K562 (cell line): ENCODE measurements around the gene KLK3. TPM values are rescaled to one million over a fixed set of nuclear protein-coding genes. Genes with fewer than 3 reads are reported as not detected.

Source experiments
- ATAC-seq: fragments of 200-7000 bp; cut with Tn5 transposase; 3 replicates; pipeline ENCODE4 v1.9.1; 2020; ENCODE audit warnings: moderate library complexity
- BruUV-seq: library from RNA; stranded (reverse); fragments of 400-500 nt; replicated peaks from 2 replicates; lab custom pipeline; 2021; lab: Mats Ljungman, UMichigan
- CTCF ChIA-PET: fragments of 300-600 bp; formaldehyde crosslinking; extraction: SDS; loops from one replicate; lab custom pipeline; 2021; ENCODE audit warnings: low intra/inter-chr PET ratio; lab: Yijun Ruan, JAX
- POLR2A ChIA-PET: fragments of 300-600, 350-650 bp; sonication (Branson Sonifier 250); formaldehyde crosslinking; extraction: SDS; loops from one replicate; lab custom pipeline; 2021; ENCODE audit warnings: antibody characterized with exemption, inconsistent platforms; lab: Yijun Ruan, JAX
- DNase-seq, 4 experiments: peaks; one replicate each; pipeline versions ENCODE4 v3.0.0 to v3.0.0-alpha.2; 2011 to 2018; ENCODE audit warnings: low spot score in 3 of 4, mixed read lengths in 3 of 4; ENCODE audit errors: extremely low read depth in 1 of 4
- FAIRE-seq: peaks from 2 replicates; lab custom pipeline; 2011; peaks lifted over from hg19 to GRCh38; lab: Jason Lieb, UNC
- H2AFZ ChIP-seq: 2 replicates; pipeline ENCODE4 v1.6.0; 2011; ENCODE audit warnings: low read depth, low read length, control low read depth, inconsistent platforms
- H3K27ac ChIP-seq: fragments of 200-600 bp; 3 replicates; pipeline ENCODE4 v1.8.0; 2011; ENCODE audit warnings: low read depth, mild to moderate bottlenecking, control low read depth, inconsistent platforms, low read length, moderate library complexity, mixed read lengths; ENCODE audit errors: extremely low read depth
- H3K27me3 ChIP-seq, 2 experiments: fragments of 300-600 bp in 1 of 2; 2 replicates in 1 of 2; 3 replicates in 1 of 2; pipeline versions ENCODE4 v1.6.0 to v1.8.0; 2011; ENCODE audit warnings: inconsistent platforms in 2 of 2, low read length in 2 of 2, mild to moderate bottlenecking in 1 of 2, mixed read lengths in 1 of 2, moderate library complexity in 1 of 2; ENCODE audit not compliant: control insufficient read depth in 2 of 2, insufficient read depth in 2 of 2
- H3K36me3 ChIP-seq: fragments of 300-600 bp; 3 replicates; pipeline ENCODE4 v1.8.0; 2011; ENCODE audit warnings: mild to moderate bottlenecking, low read length, inconsistent platforms; ENCODE audit not compliant: control insufficient read depth, insufficient read depth
- H3K4me1 ChIP-seq, 2 experiments: fragments of 200-600 bp in 1 of 2; replicated peaks in 1 of 2; 2 replicates in 1 of 2; 3 replicates in 1 of 2; pipeline versions ENCODE4 v1.5.1 to v1.8.0; 2011; ENCODE audit warnings: inconsistent platforms in 2 of 2, low read length in 2 of 2, mild to moderate bottlenecking in 1 of 2, mixed read lengths in 1 of 2, moderate library complexity in 1 of 2; ENCODE audit not compliant: control insufficient read depth in 2 of 2, insufficient read depth in 2 of 2
- H3K4me2 ChIP-seq: 2 replicates; pipeline ENCODE4 v1.6.1; 2011; ENCODE audit warnings: low read length, control low read depth, inconsistent platforms, mixed read lengths; ENCODE audit not compliant: insufficient read depth
- H3K4me3 ChIP-seq: fragments of 200-600 bp; sonication (generic), shearing (Covaris generic); 2 replicates; pipeline ENCODE4 v1.5.1; 2016; ENCODE audit warnings: control low read depth, inconsistent platforms
- H3K79me2 ChIP-seq: fragments of 200-600 bp; 3 replicates; pipeline ENCODE4 v1.8.0; 2011; ENCODE audit warnings: low read length, inconsistent platforms; ENCODE audit not compliant: control insufficient read depth, insufficient read depth
- H3K9ac ChIP-seq, 2 experiments: 2 replicates each; pipeline versions ENCODE4 v1.6.0 to v1.6.1; 2011; ENCODE audit warnings: low read depth in 2 of 2, low read length in 2 of 2, control low read depth in 1 of 2, inconsistent platforms in 1 of 2, mild to moderate bottlenecking in 1 of 2, mixed read lengths in 1 of 2; ENCODE audit not compliant: insufficient read depth in 1 of 2
- H3K9me1 ChIP-seq: one replicate; pipeline ENCODE4 v1.6.0; 2011; ENCODE audit warnings: inconsistent platforms, mild to moderate bottlenecking, low read length, moderate library complexity; ENCODE audit not compliant: control insufficient read depth, insufficient read depth
- H3K9me3 ChIP-seq: replicated peaks from 2 replicates; pipeline ENCODE4 v1.5.1; 2011; ENCODE audit warnings: low read depth, low read length, inconsistent platforms; ENCODE audit not compliant: control insufficient read depth, insufficient read depth
- H4K20me1 ChIP-seq: replicated peaks from 2 replicates; pipeline ENCODE4 v1.6.1; 2011; ENCODE audit warnings: low read length, inconsistent platforms, mixed read lengths; ENCODE audit not compliant: control insufficient read depth, insufficient read depth
- ELF2 ChIP-seq: fragments of 250-450 bp; sonication (Bioruptor Pico); IDR thresholded peaks from 2 replicates; pipeline ENCODE4 v1.5.0; 2021; ENCODE audit warnings: mild to moderate bottlenecking
- FOSL1 ChIP-seq: fragments of 200-800 bp; sonication (Bioruptor generic); conservative IDR thresholded peaks from 2 replicates; pipeline ENCODE4 v1.6.1; 2016; ENCODE audit warnings: missing genetic modification characterization, missing compliant biosample characterization
- KDM1A ChIP-seq, 2 experiments: fragments of 450-650 bp; IDR thresholded peaks; 2 replicates each; pipeline ENCODE4 v1.6.1; 2016; ENCODE audit warnings: mild to moderate bottlenecking in 2 of 2
- NFATC3 ChIP-seq: fragments of 450-650 bp; IDR thresholded peaks from 2 replicates; pipeline ENCODE4 v1.6.1; 2017; ENCODE audit warnings: mild to moderate bottlenecking
- POLR2A ChIP-seq: fragments of 450-650 bp; conservative IDR thresholded peaks from 2 replicates; pipeline ENCODE4 v1.6.1; 2016
- U2AF2 ChIP-seq: fragments of 200-400 bp; formaldehyde crosslinking; optimal IDR thresholded peaks from 2 replicates; pipeline ENCODE3; 2017; ENCODE audit warnings: low read depth, mild to moderate bottlenecking, low read length
- WGBS: fragments of 100-300 bp; shearing (Covaris generic); methylation state at CpG from one replicate; pipeline ENCODE4 v1.1.6; 2016; ENCODE audit warnings: low coverage, mixed read lengths; ENCODE audit not compliant: insufficient coverage; ENCODE audit errors: missing lambda C conversion rate; 5-methylcytosine and 5-hydroxymethylcytosine counted together
- in situ Hi-C: fragments of 300-500 bp; cut with MboI; formaldehyde crosslinking; loops from 4 replicates; pipeline ENCODE4 v1.15.0; 2018; ENCODE audit warnings: inconsistent platforms, mixed read lengths
- intact Hi-C: fragments of 100-400 bp; cut with micrococcal nuclease; formaldehyde crosslinking; loops from 2 replicates; pipeline ENCODE4 v1.14.2; 2022
- polyA plus RNA-seq, 8 experiments: library from polyadenylated mRNA; depleted of rRNA in 4 of 8; stranded (reverse) in 5 of 8; unstranded in 3 of 8; fragments of >200 nt; fragmentation: Nextera tagmentation in 2 of 8; fragmentation: Illumina TruSeq in 1 of 8; extraction: Ambion mirVana in 2 of 8; extraction: Trizol in 1 of 8; gene quantifications; 2 replicates each; pipeline versions ENCODE4 v1.2.1 to v1.2.3, GENCODE V29; 2011 to 2014; ENCODE audit warnings: inconsistent platforms in 1 of 8, missing spikeins in 1 of 8
- total RNA-seq, 7 experiments: library from RNA; depleted of rRNA in 6 of 7; stranded (reverse); fragments of >200 nt in 6 of 7; fragmentation: Illumina TruSeq in 2 of 7; extraction: Trizol in 2 of 7; gene quantifications; 2 replicates each; pipeline versions ENCODE4 v1.2.1 to v1.2.3, GENCODE V29; 2011 to 2021; ENCODE audit warnings: low replicate concordance in 1 of 7
- TF ChIP-seq, protein P1 (sequence below): sonication (generic); formaldehyde crosslinking; IDR thresholded peaks from 2 replicates; pipeline ENCODE4 v1.8.0; 2022; ENCODE audit warnings: mild to moderate bottlenecking, missing genetic modification reagents, borderline replicate concordance

The KLK3 gene
- total and polyA plus RNA-seq, 9 of the 15 experiments (the other 6 are each of a cell fraction or from before 2014, with no cell fraction given): not detected

DNA sequence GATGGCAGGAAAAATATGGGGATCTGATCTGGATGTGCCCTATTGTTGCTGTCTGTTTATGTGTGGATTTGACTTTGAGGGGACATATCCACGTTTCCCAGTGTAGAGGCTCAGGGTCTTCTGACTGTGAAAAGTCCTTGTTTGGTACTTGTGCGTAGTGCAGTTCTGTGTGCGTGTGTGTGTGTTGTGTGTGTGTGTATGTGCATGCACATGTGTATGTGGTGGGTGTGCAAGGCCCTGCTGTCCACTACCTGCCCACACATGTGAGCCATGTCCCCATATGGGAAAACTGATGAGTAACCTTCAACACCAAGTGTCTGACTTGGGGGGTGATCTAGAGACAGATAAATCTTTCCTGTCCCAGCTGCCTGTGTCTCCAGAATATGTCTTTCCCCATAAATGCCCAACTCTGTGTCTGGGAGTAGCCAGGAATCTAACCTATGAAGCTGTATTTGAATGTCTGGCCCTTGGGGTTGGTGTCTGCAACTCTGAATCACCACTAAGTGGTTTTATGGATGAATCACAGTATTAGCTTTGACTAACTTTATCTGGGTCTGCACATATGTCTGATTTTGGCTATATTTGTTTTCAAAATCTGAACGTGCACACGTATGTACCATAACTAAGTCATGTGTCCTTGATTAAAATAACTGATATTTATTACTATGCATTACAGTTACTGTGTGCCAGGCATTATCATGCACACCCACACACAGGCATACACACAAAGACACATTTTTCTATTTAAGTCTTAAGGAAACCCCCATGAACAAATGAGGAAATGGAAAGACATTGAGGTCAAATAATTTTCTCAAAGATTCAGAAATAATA is 35.9 kb downstream of the KLK3 start:
- no peak overlapping the region for H2AFZ ChIP-seq
- H3K36me3 ChIP-seq: no peaks in the 10 kb centered on the region
- H3K4me3 ChIP-seq: no peak overlapping the region
- no peak for FAIRE-seq
- no peak for ATAC-seq
- H3K4me1 ChIP-seq: peaks cover 0 to 1% of the 10 kb centered on the region in 2 experiments; a peak in 1 of 5 replicates
- no peaks in the 10 kb centered on the region for H3K9me1 ChIP-seq
- CTCF ChIA-PET: no interaction called here
- TF ChIP-seq U2AF2: no peak
- peak; percentile 43 to 58; a peak in 2 of 4 replicates for TF ChIP-seq KDM1A (IDR thresholded peaks at IDR 0.05)
- TF ChIP-seq NFATC3: no peak
- TF ChIP-seq FOSL1 (tag): peak; percentile 71
- TF ChIP-seq ELF2: no peak
- TF ChIP-seq POLR2A: no peak
- TF ChIP-seq, protein P1, sequence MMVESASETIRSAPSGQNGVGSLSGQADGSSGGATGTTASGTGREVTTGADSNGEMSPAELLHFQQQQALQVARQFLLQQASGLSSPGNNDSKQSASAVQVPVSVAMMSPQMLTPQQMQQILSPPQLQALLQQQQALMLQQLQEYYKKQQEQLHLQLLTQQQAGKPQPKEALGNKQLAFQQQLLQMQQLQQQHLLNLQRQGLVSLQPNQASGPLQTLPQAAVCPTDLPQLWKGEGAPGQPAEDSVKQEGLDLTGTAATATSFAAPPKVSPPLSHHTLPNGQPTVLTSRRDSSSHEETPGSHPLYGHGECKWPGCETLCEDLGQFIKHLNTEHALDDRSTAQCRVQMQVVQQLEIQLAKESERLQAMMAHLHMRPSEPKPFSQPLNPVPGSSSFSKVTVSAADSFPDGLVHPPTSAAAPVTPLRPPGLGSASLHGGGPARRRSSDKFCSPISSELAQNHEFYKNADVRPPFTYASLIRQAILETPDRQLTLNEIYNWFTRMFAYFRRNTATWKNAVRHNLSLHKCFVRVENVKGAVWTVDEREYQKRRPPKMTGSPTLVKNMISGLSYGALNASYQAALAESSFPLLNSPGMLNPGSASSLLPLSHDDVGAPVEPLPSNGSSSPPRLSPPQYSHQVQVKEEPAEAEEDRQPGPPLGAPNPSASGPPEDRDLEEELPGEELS (CRISPR knock-in tag): no peak
- no peak for DNase-seq
- WGBS: 0% methylated on average over 5 of the region's 5 CpGs
- no peak overlapping the region for H3K9ac ChIP-seq
- POLR2A ChIA-PET: no interaction called here
- no peaks in the 10 kb centered on the region for H4K20me1 ChIP-seq
- no TSS peak for BruUV-seq
- peaks cover 0 to 33% of the 10 kb centered on the region in 2 experiments; a peak in 3 of 5 replicates for H3K27me3 ChIP-seq
- H3K4me2 ChIP-seq: no peak overlapping the region
- in situ Hi-C loops (no loop called here), intact Hi-C loops (no loop called here)
- no peaks in the 10 kb centered on the region for H3K79me2 ChIP-seq
- H3K9me3 ChIP-seq: no peaks in the 10 kb centered on the region
- H3K27ac ChIP-seq: no peak overlapping the region
